GM12873 (cell line): Measurements from ENCODE around the gene GRM1.

ENCODE experiments used
- TF ChIP-seq, protein P1 (sequence below): IDR thresholded peaks from 2 replicates; pipeline ENCODE4 v1.5.1; 2012; ENCODE audit warnings: low read depth, mild to moderate bottlenecking, moderate library complexity, low read length, control low read depth; ENCODE audit not compliant: insufficient read depth; ENCODE audit errors: missing control alignments

The GRM1 gene

DNA sequence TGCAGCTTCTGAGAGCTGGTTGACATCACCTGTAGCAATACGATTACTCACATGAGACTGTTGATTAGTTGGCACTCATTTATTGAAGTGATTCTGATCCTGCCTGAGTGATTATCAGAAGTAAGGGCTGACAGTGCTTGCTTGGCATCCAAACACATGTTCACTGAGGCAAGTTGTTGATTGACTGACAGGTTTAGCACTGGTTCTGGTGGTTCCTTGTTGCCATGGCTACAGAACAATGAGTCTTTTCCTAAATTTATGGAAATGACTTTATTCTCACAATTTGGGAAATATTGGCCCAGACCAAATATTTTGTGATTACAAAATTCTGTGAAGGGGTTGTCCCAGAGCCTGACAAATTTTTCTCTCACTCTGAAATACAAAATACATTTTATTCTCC lies 368.8 kb downstream of the GRM1 start:
- TF ChIP-seq, protein P1, sequence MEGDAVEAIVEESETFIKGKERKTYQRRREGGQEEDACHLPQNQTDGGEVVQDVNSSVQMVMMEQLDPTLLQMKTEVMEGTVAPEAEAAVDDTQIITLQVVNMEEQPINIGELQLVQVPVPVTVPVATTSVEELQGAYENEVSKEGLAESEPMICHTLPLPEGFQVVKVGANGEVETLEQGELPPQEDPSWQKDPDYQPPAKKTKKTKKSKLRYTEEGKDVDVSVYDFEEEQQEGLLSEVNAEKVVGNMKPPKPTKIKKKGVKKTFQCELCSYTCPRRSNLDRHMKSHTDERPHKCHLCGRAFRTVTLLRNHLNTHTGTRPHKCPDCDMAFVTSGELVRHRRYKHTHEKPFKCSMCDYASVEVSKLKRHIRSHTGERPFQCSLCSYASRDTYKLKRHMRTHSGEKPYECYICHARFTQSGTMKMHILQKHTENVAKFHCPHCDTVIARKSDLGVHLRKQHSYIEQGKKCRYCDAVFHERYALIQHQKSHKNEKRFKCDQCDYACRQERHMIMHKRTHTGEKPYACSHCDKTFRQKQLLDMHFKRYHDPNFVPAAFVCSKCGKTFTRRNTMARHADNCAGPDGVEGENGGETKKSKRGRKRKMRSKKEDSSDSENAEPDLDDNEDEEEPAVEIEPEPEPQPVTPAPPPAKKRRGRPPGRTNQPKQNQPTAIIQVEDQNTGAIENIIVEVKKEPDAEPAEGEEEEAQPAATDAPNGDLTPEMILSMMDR: no peak

- TF ChIP-seq, protein P1: no peak
Measured at GRCh38 chr6:146402476-146402875, 373.6 kb downstream of the GRM1 start.

- TF ChIP-seq, protein P1: no peak
Measured at GRCh38 chr6:146408583-146408982, 379.7 kb downstream of the GRM1 start.

- TF ChIP-seq, protein P1: no peak
Measured at GRCh38 chr6:146410851-146411595, 382.2 kb downstream of the GRM1 start.

GRCh38 chr6:146419576-146419975 lies 390.7 kb downstream of the GRM1 start:
- TF ChIP-seq, protein P1: no peak

DNA sequence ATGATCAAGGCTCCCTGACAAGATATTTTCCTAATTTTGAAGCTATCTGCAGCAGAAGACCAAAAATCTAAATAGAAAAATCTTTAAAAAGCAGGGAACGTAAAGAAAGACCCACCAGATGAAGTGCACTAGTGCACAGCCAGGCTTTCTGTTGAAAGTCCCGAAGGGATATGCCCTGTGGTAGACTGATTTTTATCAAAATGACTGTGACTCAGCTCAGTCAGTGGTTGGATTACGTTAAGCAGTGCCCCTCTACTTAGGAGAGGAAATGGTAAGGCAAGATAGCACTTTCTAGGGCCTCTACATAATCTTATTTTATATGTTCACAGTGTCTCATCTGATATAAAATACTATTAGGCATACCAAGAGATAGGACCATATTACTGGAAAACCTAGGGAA lies 391.4 kb downstream of the GRM1 start:
- TF ChIP-seq, protein P1: no peak

DNA sequence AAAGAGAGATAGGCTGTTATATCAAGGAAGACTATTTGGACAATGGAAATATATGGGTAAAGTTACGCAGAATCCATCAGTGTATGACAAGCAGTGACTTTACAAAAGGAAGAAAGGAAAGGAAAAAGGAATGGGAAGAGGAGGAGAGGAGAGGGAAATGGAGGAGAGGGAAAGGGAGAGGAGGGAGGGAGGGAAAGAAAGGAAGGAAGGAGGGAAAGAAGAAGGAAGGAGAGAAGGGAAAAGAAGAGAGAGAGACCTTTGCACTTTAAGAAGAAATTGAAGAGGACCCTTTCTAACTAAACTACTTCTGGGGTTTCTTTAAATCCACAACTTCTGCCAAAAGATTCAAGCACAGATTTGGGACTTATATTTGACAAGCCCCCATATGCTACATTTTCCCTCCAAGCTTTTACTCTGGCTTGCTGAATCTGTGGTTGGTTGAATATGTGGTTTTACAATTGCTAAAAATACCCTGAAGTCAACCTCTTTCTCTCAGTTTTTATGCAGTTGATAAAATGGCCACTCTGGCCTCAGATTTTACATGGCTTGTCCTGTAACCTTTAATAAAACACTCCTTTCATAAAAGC lies 394.0 kb downstream of the GRM1 start:
- TF ChIP-seq, protein P1: no peak
